ENCODE data around the gene NFYB.
"Not testable (repeated sequence)": the region's sequence is repeated elsewhere in the genome, so short reads cannot be mapped to it uniquely, and the experiment has no call there.

NFYB gene

DNA sequence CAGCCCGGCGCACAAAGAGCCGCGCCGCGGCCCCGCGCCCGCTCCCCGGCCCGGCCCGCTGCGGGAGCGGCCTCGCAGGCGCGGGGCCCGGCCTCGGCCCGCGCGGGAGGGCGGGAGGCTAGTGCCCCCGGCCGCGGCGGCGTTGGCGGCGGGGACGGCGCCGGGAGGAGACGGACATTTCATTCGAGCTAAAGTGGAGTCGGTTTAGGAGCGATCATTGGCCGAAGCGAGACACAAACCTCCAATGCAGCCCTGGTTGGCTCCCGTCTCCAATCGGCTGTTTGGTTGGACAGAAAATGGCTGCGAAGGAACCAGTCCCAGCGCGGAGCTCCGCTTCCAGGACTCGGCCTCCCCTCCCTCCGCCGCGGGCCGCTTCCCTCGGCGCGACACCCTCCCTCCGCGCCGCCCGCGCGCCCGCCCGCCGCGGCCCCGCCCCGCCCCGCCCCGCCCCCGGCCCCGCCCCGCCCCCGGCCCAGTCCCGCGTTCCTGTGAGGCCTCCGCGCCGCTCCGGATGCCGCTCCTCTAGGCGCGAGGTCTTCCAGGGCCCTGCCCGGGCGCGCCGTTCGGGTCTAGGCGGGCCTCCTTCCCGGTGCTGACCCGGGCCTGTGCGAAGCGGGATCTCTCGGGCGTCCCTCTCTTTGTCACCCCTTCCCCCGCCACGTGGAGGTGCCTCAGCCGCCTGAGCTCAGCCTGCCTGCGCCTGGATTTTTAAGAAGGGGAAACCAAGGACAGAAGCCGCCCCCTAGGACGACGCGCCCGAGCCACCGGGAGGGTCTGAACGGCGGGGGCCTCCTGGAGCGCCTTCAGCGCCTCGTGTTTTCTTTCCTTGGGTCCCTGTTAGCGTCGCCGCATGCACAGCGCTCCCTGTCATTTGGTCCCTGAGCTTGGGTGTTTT is at the start of gene NFYB:
Gene NFYB, minus strand, starts transcription at position 309 of the 895 bp plus-strand sequence. CDS start 2,757 bp downstream, outside the sequence.
- peak; percentile 94 for DNase-seq

DNA sequence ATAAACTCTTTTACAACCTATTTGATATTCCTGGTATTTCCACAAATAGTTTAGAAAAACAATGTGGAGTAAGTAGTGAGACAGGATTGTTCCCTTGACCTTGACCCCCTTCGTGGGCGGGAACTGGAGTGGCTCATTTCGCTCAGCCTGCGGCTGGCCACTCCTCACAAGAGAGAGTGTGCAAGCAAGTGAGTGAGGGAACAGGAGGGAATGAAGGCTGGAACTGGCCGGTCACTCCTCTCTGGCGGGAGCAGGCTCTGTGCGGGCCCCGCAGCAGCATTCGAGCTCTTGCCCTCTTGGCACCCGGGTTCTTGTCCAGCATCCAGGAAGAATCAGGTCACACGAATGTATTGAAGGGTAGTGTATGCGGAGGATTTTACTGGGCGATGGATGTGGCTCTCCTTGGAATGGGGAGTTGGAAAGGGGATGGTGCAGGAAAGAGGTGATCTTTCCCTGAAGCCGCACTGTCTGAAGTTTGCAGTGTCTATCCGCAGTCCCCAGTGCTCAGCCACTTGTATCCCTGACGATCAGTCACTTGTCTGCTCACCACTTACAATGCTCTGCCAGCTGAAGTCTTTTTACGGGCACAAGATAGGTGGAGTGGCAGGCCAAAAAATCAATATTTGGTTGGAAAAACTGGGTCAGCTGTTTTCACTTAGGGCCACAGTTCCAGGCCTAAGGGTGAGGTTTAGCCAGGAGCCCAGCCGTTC is 49.6 kb upstream of the NFYB start:
- no peak for DNase-seq

DNA sequence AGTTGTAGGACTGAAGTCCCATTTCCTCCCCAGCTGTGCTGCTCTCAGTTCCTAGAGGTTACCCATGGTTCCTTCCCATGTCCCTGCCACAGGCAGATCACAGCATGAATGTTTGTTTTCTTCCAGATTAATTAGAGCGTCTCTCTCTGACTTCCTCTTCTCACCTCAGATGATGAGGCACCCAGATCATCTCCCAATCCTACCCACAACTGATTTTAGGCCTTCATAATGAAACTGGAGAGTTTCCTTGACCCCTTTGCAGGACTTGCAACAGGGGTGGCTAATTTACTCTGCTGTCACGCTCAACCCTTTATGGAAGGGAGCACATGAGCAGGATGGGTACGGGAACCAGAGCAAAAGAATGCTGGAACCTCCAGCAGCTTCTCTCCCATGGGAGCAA is 45.4 kb upstream of the NFYB start:
- no peak for DNase-seq

DNA sequence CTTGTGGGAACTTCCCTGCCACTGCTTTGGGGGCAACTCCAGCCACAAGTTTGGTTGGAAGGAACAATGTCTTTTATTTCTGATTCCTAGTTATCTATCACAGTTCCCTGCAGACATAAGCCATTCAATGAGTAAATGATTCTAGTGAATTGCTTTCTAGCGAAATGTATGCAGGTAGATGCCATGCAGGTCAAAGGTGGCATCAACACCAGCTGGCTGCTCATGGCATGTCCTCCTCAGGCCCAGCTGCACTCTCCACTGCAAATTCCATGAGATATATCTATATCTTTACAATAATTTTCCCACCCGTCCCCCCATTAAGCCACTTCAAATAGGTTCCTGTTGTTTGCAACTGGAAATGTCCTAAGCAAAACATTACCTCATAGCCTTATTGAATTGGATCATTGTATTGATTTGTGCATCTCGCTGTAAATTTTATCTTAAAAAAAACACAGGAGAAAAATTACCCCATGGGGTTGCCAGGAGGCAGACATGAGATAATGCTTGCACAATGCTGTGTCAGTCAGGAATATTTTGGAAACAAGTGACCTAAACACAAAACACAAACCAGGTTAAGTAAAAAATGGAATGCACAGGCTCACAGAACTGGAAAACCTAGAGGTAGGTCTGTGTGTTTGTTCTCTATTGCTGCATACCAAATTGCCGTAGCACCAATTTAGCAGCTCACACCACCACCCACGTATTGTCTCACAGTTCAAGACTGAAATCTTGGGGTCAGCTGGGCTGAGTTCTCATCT is 44.8 kb upstream of the NFYB start:
- no peak for DNase-seq

DNA sequence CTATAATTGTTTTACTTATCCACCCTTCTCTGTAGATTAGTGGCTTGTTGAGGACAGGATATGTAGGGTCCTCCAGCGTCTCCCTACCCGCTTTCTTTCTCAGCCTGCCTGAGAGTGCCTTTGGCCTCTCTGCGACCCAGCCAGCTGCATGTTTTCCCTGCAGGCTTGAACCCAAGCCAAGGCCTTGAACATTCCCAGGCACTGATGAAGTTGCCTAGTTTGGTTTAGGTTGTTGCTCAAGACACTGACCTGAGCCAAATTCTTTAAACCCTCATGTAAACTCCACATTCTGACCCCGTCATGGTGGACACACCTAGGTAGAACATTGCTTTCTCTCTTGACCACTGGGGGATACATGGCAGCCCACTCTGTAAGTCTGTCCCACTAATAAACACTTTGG is 44.1 kb upstream of the NFYB start:
- DNase-seq: no peak

DNA sequence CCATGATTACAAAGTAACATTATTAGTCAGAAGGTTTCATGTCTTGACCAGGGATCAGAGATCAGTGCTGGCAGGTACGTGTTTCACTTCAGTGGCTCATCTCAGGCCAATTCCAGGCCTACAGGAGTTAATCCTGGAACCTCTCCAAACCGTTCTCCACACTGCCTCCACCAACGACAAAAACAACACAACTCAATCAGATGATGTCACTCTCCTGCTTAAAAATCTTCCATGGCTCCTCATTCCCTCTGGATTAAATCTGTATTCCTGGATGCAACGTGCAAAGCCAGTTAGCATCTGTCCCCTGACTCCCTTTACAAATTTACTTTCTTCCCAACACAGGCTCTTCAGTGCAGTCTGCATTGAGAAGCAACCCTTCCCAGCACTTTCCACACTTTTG is 43.3 kb upstream of the NFYB start:
- no peak for DNase-seq

DNA sequence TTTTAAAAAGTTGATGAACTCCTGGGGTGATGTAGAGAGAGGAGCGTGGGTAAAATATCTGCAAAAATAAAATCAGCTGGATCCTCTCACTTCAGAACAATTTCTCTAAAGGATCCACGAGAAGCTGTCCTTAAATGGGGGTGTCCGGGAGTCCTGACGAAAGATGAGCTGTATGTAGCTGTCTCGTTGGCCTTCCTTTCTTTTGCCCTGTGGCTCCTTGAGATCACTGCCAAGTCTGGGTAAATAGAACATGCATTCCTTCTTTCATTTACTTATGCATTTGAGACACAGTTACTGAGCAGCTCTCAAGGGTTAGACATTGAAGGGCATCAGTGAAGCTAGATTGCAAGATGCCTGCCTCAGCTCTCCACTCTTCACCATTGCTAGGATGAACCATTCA is 42.4 kb upstream of the NFYB start:
- DNase-seq: no peak

DNA sequence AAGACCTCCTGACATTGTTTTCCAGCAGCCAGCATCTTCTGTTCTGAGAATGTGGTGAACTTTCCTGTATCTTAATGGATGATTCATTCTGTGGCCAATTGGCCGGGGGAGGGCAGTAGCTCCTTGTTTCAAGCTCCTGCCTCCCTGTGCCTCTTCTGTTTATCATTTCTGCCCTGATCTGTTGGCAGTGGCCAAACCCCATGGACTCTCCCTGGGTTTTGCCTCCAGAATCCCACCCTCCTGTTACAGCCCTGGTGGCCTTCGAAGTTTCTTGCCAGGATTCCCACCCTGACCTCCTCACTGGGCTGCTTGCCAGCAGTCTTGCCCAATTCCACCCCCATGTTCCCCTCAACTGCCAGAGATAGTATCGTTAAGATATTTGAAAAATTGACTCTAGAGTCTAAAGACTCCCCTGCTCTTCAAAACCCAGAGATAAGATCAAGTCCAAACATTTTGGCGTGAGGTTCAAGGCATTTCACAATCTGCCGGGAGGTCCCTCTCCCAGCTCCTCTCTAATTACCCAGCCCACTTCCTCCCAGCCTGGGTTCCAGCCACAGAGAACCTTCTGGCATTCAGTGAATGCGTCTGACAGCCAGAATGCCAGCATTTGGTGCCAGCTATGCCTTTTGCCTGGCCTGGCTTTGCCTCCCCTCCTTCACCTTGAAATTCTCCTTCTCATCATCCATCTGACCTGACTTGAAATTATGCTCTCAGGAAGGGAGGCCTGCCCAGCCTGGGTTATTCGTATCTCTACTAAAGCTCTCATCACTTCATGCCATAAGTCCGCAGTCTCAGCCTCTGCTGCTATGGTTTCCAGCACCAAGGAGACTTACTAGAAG is 39.9 kb upstream of the NFYB start:
- DNase-seq: no peak

DNA sequence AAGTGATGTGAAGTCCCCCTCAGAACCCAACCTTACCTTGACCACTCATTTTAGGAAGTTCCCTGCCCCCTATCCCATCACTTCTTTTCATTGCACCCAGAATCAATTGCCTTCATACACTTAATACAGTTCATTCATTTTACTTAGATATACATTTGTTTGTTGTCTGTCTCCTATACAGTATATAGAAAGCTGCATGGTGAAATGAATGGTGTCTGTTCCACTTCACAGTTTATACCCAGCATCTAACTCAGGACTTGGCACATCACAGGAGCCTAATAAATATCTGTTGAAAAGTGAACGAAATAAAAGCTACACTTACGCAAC is 39.3 kb upstream of the NFYB start:
- no peak for DNase-seq

DNA sequence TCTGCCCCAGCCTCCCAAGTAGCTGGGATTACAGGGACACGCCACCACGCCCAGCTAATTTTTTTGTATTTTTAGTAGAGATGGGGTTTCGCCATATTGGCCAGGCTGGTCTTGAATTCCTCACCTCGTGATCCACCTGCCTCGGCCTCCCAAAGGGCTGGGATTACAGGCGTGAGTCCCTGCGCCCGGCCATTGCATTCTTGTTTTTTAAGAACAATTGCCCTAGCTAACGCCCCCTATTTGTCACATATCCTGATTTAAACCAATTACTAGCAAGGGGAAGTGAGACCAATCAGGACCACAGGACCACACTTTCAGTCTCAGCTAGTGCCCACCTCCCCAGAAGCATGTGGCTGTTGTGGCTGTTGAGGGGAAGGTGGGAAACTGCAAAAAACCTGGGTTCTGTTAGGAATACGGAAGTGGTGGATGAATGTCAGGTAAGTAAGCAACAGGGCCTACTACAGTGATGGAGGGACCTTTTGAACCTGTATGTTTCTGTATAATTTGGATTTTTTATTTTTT is 37.8 kb upstream of the NFYB start:
- DNase-seq: no peak

DNA sequence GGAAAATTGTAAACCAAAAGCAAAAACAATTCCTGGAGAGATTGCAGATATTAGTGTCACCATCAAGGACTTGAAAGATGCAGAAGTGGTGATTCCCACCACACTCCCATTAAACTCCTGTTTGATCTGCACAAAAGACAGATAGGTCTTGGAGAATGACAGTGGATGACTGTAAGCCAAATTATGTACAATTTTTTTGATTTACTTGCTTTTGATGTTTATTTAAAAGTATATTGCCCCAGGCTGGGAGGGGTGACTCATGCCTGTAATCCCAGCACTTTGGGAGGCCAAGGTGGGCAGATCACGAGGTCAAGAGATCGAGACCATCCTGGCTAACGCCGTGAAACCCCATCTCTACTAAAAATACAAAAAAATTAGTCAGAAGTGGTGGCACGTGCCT is 35.8 kb upstream of the NFYB start:
- not testable (repeated sequence) for DNase-seq

DNA sequence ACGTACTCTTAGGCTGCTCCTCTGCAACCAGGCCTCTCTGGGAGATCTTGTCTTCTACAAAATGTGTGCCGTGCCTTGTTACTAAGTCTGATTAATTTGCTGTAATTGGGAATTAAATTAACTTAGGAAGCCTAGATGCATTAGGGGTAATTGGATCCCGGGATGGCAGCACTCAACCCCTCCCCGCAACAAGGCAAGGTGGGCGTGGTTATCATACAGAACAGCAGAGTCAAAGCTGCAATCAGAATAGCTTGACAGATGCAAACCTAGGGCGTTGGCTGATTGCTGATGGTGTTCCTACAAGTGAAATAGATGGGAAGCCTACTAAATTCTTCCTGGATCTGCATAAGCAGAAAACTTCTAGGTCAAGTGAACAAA is 34.5 kb upstream of the NFYB start:
- no peak for DNase-seq

DNA sequence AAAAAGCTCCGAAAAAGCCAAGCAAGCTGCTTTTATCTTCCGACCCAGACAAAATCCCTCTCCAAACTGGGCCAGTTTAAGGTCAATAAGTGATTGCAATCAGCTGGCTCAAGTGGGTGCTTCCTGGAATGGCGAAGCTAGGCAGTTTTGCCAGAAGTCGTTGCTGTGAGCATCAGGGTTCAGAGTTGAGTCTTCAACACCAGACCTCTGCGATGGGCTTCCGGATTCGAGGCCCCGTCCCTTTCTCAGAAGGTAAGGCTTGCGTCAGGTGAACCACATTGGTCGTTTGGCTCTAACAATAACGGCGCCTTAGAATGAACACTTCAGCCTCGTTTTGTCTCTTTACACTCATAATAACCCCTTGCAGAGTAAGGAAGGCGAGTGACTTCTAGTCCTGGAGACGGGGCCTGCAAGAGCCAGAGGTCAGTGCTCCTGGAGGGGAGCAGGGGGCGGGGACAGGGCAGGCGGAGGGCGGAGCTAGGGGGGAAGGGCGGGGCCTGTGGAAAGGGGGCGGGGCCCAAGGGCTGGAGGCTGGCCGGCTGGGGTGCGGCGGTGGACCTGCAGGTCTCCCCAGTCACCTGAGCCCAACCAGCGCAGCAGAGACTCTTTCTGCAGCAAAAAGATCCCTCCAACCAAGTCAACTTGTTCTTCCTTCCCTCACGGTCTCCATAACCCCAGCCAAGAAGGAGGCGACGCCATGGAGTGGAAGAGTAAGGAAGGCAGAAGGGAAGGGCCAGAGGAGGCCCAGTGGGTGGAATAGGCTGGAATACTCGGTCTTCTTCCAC is 34.0 kb upstream of the NFYB start:
- DNase-seq: no peak

DNA sequence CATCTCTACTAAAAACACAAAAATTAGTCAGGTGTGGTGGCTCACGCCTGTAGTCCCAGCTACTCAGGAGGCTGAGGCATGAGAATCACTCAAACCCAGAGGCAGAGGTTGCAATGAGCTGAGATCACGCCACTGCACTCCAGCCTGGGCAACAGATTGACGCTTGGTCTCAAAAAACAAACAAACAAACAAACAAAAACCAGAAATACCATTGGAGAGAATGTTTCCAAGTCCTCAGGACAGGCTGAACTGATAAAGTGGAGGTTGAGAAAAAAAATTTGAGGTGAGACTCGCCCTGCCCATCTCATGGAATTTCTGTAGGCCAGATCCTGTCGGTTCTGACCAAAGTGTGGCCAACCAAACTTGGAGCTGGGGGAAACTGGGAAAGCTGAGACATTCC is 30.6 kb upstream of the NFYB start:
- DNase-seq: no peak

DNA sequence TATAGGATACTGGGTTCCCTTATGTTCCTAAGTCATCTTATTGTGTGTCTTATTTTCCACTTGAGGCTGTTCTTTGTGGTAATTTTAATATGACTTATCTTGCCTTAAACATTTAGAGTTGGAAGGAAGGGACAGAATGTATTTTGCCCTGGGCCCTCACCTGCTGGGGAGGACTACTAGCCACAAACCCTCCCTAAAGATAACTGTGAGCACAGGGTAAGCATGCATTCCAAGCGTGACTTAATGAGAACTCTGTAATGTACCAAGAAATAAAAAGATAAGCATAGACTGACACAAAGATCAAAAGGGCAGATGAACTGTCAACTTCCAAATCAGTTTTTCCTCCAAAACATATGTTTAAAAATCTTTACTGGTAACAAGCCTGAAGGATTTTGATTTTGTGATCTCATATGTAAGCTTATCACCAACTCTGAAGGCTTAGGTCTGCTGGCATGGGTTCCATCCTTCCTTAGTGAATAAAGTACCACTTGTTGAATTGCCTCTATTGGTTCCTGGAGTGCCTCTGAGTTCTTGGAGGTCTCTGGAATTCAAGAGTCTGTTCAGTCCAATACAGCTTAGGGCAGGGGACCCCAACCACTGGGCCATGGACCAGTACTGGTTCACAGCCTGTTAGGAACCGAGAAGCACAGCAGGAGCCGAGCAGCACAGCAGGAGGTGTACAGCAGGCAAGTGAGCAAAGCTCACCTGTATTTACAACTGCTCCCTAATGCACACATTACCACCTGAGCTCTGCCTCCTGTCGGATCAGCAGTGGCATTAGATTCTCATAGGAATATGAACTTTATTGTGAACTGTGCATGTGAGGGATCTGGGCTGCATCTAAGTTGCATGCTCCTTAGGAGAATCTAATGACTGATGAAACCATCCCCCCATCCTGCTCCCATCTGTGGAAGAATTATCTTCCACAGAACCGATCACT is 29.8 kb upstream of the NFYB start:
- DNase-seq: no peak

DNA sequence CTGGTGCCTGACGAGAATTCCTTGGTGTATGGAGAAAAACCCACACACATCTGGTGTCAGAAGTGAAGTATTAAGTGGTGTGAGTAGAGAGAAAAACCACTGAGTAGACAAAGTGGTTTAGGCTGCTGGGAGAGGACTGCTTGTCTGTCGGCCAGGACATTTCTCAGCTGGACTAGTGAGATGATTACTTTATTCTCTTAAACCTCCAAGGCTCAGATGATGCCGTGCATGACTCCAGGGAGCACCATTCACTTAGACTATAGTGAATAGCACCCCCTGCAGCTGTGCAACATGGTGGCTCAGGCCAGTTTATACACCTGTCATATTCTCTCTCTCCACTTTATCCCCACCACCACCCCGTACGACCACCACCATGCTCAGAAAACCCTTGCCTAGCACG is 28.5 kb upstream of the NFYB start:
- no peak for DNase-seq

DNA sequence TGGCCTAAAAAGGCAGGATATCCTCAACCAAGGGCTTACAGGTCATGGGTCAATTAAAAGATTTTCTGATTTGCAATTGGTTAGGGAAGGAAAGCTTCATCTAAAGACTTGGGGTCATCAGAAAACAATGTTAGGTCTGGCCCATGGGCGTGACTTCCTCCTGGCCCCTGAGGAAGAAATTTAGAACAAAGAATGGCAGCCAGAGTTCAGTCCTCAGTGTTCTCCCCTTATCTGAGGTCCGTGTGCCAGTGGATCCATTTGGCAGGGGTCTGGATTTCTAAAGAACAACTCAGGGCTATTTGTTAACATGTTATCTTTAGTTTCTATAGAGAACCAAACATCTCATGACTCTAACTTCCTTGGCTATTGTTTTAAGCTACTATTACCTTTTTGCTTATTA is 27.8 kb upstream of the NFYB start:
- DNase-seq: no peak

DNA sequence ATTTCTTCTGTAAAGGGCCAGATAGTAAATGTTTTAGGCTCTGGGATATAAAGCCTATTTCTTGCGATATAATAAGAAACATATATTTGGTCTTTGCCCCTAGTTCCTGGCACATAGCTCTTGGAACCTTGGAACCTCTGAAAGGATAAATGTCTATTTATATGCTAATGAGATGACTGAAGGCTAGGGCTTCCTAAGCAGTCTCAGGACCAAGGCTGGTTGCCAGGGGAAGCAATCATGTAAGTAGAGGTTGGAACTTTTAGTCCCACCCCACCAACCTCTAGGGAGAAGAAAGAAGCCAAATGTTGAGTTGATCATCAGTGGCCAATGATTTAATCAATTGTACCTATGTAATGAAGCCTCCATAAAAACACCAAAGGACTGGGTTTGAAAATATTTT is 26.6 kb upstream of the NFYB start:
- no peak for DNase-seq

DNA sequence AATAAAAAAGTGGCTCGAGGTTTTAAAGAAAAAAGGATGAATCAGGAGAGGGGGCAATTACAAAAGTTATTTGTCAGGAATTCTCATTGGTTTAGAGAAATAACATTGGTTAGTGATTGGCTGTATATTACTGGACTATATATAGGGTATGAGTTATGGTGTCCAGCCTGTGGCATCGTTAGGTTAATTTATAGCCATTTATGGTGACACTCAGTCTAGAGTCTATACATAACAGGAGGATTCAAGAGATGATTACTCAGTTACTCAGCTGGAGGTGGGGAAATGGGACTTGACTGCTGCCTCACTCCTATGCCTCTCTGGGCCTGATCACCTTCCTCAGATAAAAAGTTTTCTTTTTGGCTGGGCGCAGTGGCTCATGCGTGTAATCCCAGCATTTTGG is 25.6 kb upstream of the NFYB start:
- no peak for DNase-seq

DNA sequence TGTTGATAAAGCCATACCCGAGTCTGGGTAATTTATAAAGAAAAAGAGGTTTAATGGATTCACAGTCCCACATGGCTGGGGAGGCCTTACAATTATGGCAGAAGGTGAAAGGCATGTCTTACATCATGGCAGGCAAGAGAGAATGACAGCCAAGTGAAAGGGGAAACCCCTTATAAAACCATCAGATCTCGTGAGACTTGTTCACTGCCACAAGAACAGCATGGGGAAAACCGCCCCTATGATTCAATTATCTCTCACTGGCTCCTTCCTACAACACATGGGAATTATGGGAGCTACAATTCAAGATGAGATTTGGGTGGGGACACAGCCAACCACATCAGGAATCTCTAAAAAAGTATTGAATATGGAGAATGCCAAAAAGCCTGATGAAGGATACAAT is 25.0 kb upstream of the NFYB start:
- not testable (repeated sequence) for DNase-seq
